GM12875 (cell line): ENCODE results near the gene PRODH2.

Source experiments
- H3K4me3 ChIP-seq: one replicate; pipeline ENCODE4 v1.5.1; 2011; ENCODE audit warnings: low read depth, low read length, control low read depth
- TF ChIP-seq, protein P1 (sequence below): IDR thresholded peaks from 2 replicates; pipeline ENCODE4 v1.5.1; 2011; ENCODE audit warnings: low read depth, mild to moderate bottlenecking, control low read depth, inconsistent platforms, low read length, moderate library complexity, borderline replicate concordance; ENCODE audit not compliant: insufficient read depth

Gene PRODH2

GRCh38 chr19:35767288-35768081, 45.2 kb downstream of the PRODH2 start:
- H3K4me3 ChIP-seq, result no peak overlapping the region
- TF ChIP-seq, protein P1, sequence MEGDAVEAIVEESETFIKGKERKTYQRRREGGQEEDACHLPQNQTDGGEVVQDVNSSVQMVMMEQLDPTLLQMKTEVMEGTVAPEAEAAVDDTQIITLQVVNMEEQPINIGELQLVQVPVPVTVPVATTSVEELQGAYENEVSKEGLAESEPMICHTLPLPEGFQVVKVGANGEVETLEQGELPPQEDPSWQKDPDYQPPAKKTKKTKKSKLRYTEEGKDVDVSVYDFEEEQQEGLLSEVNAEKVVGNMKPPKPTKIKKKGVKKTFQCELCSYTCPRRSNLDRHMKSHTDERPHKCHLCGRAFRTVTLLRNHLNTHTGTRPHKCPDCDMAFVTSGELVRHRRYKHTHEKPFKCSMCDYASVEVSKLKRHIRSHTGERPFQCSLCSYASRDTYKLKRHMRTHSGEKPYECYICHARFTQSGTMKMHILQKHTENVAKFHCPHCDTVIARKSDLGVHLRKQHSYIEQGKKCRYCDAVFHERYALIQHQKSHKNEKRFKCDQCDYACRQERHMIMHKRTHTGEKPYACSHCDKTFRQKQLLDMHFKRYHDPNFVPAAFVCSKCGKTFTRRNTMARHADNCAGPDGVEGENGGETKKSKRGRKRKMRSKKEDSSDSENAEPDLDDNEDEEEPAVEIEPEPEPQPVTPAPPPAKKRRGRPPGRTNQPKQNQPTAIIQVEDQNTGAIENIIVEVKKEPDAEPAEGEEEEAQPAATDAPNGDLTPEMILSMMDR, result no peak

DNA sequence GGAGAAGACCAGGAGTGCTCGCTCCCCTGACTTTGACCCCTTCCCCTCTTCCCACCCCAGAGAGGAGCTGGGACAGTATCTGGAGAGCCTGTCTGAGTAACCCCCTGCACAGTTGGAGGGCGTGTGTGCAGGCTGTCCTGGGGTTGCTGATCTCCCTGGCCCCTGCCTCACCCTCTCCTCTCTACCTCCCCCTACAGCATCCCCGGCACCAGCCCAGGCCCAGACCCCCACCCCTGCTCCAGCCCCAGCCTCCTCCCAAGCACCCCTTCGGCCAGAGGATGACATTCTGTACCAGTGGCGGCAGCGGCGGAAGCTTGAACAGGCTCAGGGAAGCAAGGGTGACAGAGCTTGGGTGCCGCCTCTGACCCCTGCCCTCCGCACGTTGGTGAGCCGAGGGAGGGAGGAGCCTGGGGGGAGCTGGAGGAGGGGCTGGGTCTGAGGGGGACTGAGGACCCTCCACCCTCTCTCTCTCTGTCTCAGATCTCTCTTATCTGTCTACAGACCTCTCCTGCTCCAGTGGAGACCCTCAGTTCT, 46.0 kb downstream of the PRODH2 start:
- TF ChIP-seq, protein P1, result no peak
- H3K4me3 ChIP-seq, result no peak overlapping the region

GRCh38 chr19:35764432-35765315, 48.0 kb downstream of the PRODH2 start:
- H3K4me3 ChIP-seq, result no peak overlapping the region
- TF ChIP-seq, protein P1, result no peak

DNA sequence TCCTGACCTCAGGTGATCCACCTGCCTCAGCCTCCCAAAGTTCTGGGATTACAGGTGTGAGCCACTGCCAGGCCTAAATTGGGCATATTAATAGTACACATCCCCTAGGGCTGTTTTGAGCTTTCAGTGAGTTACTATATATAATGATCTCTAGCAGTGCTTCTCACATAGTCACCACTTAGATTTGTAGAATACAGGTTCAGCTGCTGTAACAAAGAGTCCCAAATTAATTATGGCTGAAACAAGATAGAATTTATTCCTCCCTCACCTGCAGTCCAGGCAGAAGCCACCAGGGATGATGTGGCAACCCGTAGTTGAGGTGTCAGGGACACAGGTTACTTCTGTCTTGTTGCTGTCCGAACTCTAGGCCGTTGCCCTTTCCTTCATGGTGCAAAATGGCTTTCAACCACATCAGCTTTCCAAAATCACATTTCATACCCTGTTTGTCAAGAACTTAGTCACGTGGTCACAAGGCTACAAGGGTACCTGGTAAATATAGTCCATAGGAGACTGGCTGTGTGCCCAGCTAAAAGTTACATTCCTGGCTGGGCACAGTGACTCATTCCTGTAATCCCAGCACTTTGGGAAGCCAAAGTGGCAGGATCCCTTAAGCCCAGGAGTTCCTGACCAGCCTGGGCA, 51.8 kb downstream of the PRODH2 start:
- no peak overlapping the region for H3K4me3 ChIP-seq
- TF ChIP-seq, protein P1, result no peak

DNA sequence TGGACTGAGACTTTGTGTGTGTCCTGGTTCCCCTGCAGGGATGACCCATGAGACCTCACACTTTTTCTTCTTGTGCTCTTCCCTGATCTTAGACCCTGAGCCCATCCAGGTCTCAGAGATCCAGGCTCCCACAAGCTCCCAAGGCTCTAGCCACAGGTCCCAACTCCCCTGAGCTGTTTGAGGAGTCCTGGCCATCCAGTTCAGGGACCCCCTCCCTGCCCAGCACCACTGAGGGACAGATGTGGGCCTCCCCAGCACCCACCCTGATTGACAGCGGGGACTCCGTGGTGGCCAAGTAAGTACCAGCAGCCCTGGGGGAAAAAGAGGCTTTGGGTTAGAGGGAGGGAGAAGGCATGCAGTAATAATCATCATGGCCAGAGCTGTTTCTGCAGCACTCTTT, 52.9 kb downstream of the PRODH2 start:
- TF ChIP-seq, protein P1, result no peak
- no peak overlapping the region for H3K4me3 ChIP-seq

GRCh38 chr19:35757749-35758608, 54.7 kb downstream of the PRODH2 start, which contains the start of gene PROSER3:
Gene PROSER3, plus strand, starts transcription at chr19:35758176. Its CDS starts 40 bp downstream, at chr19:35758216.
- TF ChIP-seq, protein P1, result no peak
- H3K4me3 ChIP-seq, result peak within 1 kb of the TSS; percentile 90
